Natural killer cell (primary cell): ENCODE data around the gene NLGN2. TPM values are rescaled to one million over a fixed set of nuclear protein-coding genes. Genes with fewer than 3 reads are reported as not detected.

ENCODE experiments used
- ATAC-seq, 3 donors: fragments of 150-1000 bp in 2 of 3; fragments of 200-7000 bp in 1 of 3; cut with Tn5 transposase; 1 replicate in 1 of 3; 2 replicates in 2 of 3; pipeline ENCODE4 v1.10.0; 2021; ENCODE audit warnings: mild to moderate bottlenecking in 2 of 3, moderate library complexity in 2 of 3
- DNase-seq, 2 donors: peaks; one replicate each; pipeline versions ENCODE4 v3.0.0 to v3.0.0-alpha.2; 2013 to 2021; ENCODE audit warnings: mixed read lengths in 1 of 2
- H3K27ac ChIP-seq: one replicate; pipeline ENCODE4 v1.5.1; 2013; ENCODE audit warnings: mild to moderate bottlenecking, low read length
- H3K27me3 ChIP-seq: one replicate; pipeline ENCODE4 v1.6.1; 2013; ENCODE audit warnings: low read length; ENCODE audit not compliant: control insufficient read depth, insufficient read depth
- H3K36me3 ChIP-seq: one replicate; pipeline ENCODE4 v1.6.1; 2013; ENCODE audit warnings: low read length; ENCODE audit not compliant: control insufficient read depth, insufficient read depth
- H3K4me1 ChIP-seq: one replicate; pipeline ENCODE4 v1.6.1; 2013; ENCODE audit warnings: low read length; ENCODE audit not compliant: control insufficient read depth, insufficient read depth
- H3K4me3 ChIP-seq: one replicate; pipeline ENCODE4 v1.5.1; 2013; ENCODE audit warnings: low read length
- H3K9me3 ChIP-seq: one replicate; pipeline ENCODE4 v1.6.1; 2013; ENCODE audit warnings: low read length; ENCODE audit not compliant: control insufficient read depth, insufficient read depth
- H3K27ac Mint-ChIP-seq, 2 donors: one replicate each; pipeline ENCODE4 v1.8.0; 2022; ENCODE audit warnings: mild to moderate bottlenecking in 2 of 2, mixed read lengths in 2 of 2, moderate library complexity in 1 of 2
- H3K27me3 Mint-ChIP-seq, 2 donors: one replicate each; pipeline ENCODE4 v1.8.0; 2022; ENCODE audit warnings: low read depth in 2 of 2, mixed read lengths in 2 of 2
- H3K36me3 Mint-ChIP-seq: one replicate; pipeline ENCODE4 v1.8.0; 2022; ENCODE audit warnings: mixed read lengths
- H3K4me1 Mint-ChIP-seq, 2 donors: one replicate each; pipeline ENCODE4 v1.8.0; 2022; ENCODE audit warnings: mixed read lengths in 2 of 2
- H3K4me3 Mint-ChIP-seq: one replicate; pipeline ENCODE4 v1.8.0; 2022; ENCODE audit warnings: mild to moderate bottlenecking, moderate library complexity, mixed read lengths
- H3K9me3 Mint-ChIP-seq, 2 donors: one replicate each; pipeline ENCODE4 v1.8.0; 2022; ENCODE audit warnings: mixed read lengths in 2 of 2
- WGBS: methylation state at CpG from one replicate; pipeline ENCODE4 v1.1.7; 2013; ENCODE audit warnings: missing lambda C conversion rate; ENCODE audit not compliant: insufficient coverage; 5-methylcytosine and 5-hydroxymethylcytosine counted together
- intact Hi-C: fragments of 100-400 bp; cut with micrococcal nuclease; formaldehyde crosslinking; loops from one replicate; pipeline ENCODE4 v1.14.2; 2022
- total RNA-seq, 4 donors: library from RNA; stranded (reverse); fragments of 120-200 nt in 1 of 4; gene quantifications; one replicate each; pipeline versions ENCODE4 v1.2.3 to v1.2.4, GENCODE V29; 2013 to 2022
- TF ChIP-seq, protein P1 (sequence below): fragments of 200-600 bp; IDR thresholded peaks from one replicate; pipeline ENCODE4 v1.8.0; 2022; ENCODE audit warnings: antibody characterized with exemption

NLGN2 gene
- total RNA-seq, 3 donors from 2014 or later (not counting 1 experiment from before 2014, with no cell fraction given): 2.8 to 3.4 (median 3.1) TPM

DNA sequence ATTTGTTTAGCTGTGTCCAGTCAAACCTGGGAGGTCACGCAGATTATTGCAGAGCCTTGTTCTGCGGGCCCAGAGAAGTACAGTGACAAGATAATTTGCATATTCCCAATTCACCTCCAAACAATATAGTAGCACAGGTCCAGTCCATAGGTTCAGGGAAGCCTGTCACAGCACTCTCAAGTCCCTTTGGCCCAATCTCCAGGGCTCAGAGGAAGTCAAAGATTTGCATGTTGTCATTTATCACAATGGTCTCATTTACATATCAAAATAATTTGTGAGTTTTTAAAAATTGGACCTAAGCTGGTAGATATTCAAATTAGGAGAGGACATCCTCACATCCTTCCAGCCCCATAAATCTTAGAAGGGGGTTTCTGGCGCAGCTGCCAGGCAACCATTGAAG, 59.9 kb downstream of the NLGN2 start:
- Mint-ChIP-seq H3K4me1 (peaks cover 17 to 36% of the 10 kb centered on the region in 2 donors), H3K27ac (peak overlapping the region; percentile 18 to 82), H3K4me3 (no peak overlapping the region), H3K9me3 (no peaks in the 10 kb centered on the region), H3K36me3 (no peaks in the 10 kb centered on the region), H3K27me3 (no peaks in the 10 kb centered on the region)
- no peak for ATAC-seq
- TF ChIP-seq, protein P1, sequence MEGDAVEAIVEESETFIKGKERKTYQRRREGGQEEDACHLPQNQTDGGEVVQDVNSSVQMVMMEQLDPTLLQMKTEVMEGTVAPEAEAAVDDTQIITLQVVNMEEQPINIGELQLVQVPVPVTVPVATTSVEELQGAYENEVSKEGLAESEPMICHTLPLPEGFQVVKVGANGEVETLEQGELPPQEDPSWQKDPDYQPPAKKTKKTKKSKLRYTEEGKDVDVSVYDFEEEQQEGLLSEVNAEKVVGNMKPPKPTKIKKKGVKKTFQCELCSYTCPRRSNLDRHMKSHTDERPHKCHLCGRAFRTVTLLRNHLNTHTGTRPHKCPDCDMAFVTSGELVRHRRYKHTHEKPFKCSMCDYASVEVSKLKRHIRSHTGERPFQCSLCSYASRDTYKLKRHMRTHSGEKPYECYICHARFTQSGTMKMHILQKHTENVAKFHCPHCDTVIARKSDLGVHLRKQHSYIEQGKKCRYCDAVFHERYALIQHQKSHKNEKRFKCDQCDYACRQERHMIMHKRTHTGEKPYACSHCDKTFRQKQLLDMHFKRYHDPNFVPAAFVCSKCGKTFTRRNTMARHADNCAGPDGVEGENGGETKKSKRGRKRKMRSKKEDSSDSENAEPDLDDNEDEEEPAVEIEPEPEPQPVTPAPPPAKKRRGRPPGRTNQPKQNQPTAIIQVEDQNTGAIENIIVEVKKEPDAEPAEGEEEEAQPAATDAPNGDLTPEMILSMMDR: no peak
- no peak overlapping the region for H3K27ac ChIP-seq
- H3K36me3 ChIP-seq: peaks cover 30% of the 10 kb centered on the region
- WGBS: 89% methylated on average over 3 of the region's 3 CpGs
- no peaks in the 10 kb centered on the region for H3K27me3 ChIP-seq
- no peaks in the 10 kb centered on the region for H3K9me3 ChIP-seq
- no peak overlapping the region for H3K4me3 ChIP-seq
- peaks cover 26% of the 10 kb centered on the region for H3K4me1 ChIP-seq
- intact Hi-C loops: no loop called here
- DNase-seq: no peak

DNA sequence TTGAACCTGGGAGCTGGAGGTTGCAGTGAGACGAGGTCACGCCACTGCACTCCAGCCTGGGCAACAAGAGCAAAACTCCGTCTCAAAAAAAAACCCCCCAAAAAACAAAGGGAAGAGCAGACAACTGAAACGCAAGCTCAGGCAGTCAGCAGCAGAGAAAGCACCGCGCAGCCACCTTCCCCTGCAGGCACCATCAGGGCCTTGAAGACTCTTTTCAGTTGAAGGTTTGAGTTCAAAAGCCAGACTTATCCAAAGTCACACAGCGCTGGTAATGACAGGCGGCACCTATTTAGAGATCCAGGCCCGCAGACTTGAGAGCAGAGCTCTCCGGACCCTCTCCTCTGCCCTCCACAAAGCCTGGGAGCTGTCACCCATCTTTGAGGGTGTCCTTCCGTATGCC, 60.6 kb downstream of the NLGN2 start:
- H3K36me3 Mint-ChIP-seq: no peaks in the 10 kb centered on the region
- TF ChIP-seq, protein P1: no peak
- Histone ChIP-seq H3K4me1 (peaks cover 26% of the 10 kb centered on the region), H3K36me3 (peaks cover 22% of the 10 kb centered on the region), H3K27ac (no peak overlapping the region), H3K4me3 (no peak overlapping the region), H3K27me3 (no peaks in the 10 kb centered on the region), H3K9me3 (no peaks in the 10 kb centered on the region)
- intact Hi-C loops: no loop called here
- peaks cover 17 to 36% of the 10 kb centered on the region in 2 donors for H3K4me1 Mint-ChIP-seq
- H3K4me3 Mint-ChIP-seq: no peak overlapping the region
- no peaks in the 10 kb centered on the region for H3K27me3 Mint-ChIP-seq
- H3K9me3 Mint-ChIP-seq: no peaks in the 10 kb centered on the region
- no peak for DNase-seq
- 98% methylated on average over 11 of the region's 11 CpGs for WGBS
- no peak for ATAC-seq
- peak overlapping the region; percentile 18 to 33 for H3K27ac Mint-ChIP-seq

DNA sequence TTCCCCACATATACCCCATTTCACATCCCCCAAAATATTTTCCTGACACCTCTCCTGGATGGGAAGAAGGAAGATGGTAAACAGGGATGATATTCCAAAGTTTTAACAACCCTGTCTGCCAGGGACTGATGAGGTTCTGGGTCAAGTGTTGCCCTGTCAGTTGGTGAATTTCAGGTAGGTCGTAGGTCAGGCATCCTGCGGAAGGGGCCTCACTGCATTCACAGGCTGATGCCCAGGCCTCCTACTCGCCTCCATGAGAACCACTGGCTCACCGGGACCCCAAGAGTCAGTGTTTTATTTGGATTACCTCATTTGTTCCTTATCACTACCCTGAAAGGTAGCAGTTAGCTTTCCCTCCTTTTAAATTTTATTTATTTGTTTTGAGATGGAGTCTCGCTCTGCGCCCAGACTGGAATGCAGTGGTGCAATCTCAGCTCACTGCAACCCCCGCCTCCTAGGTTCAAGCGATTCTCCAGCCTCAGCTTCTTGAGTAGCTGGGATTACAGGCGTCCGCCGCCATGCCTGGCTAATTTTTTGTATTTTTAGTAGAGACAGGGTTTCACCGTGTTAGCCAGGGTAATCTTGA, 61.3 kb downstream of the NLGN2 start:
- intact Hi-C loops: no loop called here
- DNase-seq: no peak
- ATAC-seq: no peak
- H3K27me3 Mint-ChIP-seq: no peaks in the 10 kb centered on the region
- no peak overlapping the region for H3K27ac ChIP-seq
- TF ChIP-seq, protein P1: no peak
- H3K4me3 Mint-ChIP-seq: no peak overlapping the region
- H3K27ac Mint-ChIP-seq: peak overlapping the region; percentile 18 to 33
- H3K4me1 ChIP-seq: peaks cover 26% of the 10 kb centered on the region
- peaks cover 17 to 36% of the 10 kb centered on the region in 2 donors for H3K4me1 Mint-ChIP-seq
- 90% methylated on average over 12 of the region's 12 CpGs for WGBS
- no peak overlapping the region for H3K4me3 ChIP-seq
- H3K27me3 ChIP-seq: no peaks in the 10 kb centered on the region
- no peaks in the 10 kb centered on the region for H3K36me3 Mint-ChIP-seq
- H3K36me3 ChIP-seq: peaks cover 16% of the 10 kb centered on the region
- no peaks in the 10 kb centered on the region for H3K9me3 Mint-ChIP-seq
- H3K9me3 ChIP-seq: no peaks in the 10 kb centered on the region

Other genes starting within 250 kb of the NLGN2 start
- gene ASGR1, start 228.5 kb upstream of the NLGN2 start, total RNA-seq: 1 to 10 TPM in 1 of 3 donors, under 1 TPM in 1, not detected in 1; 0.35 to 1.4 TPM
- gene DLG4, start 188.0 kb upstream of the NLGN2 start, total RNA-seq: 10 to 100 TPM in 1 of 3 donors, 1 to 10 TPM in 2; 6.7 to 11.2 (median 8.6) TPM
- gene ACADVL, start 187.9 kb upstream of the NLGN2 start, total RNA-seq: 100 to 1,000 TPM; 439 to 637 (median 607) TPM
- gene DVL2, start 173.3 kb upstream of the NLGN2 start, total RNA-seq: 10 to 100 TPM; 46.5 to 66.6 (median 61.5) TPM
- gene PHF23, start 168.4 kb upstream of the NLGN2 start, total RNA-seq: 10 to 100 TPM; 19.3 to 32.3 (median 20.8) TPM
- gene GABARAP, start 165.4 kb upstream of the NLGN2 start, total RNA-seq: 100 to 1,000 TPM; 256 to 277 (median 276) TPM
- gene CTDNEP1, start 156.1 kb upstream of the NLGN2 start, total RNA-seq: 100 to 1,000 TPM; 127 to 139 (median 131) TPM
- 10 to 100 TPM; 30.1 to 38.5 (median 30.3) TPM for gene ELP5, start 155.6 kb upstream of the NLGN2 start, total RNA-seq
- 1 to 10 TPM in 2 of 3 donors, under 1 TPM in 1; 0.99 to 1.8 (median 1.7) TPM for gene CLDN7, start 145.4 kb upstream of the NLGN2 start, total RNA-seq
- not detected for gene SLC2A4, start 126.1 kb upstream of the NLGN2 start, total RNA-seq
- gene YBX2, start 113.2 kb upstream of the NLGN2 start, total RNA-seq: under 1 TPM in 1 of 3 donors, not detected in 2; 0.05 TPM
- gene EIF5A, start 100.2 kb upstream of the NLGN2 start, total RNA-seq: 100 to 1,000 TPM; 483 to 608 (median 492) TPM
- gene GPS2, start 92.5 kb upstream of the NLGN2 start, total RNA-seq: 100 to 1,000 TPM; 132 to 146 (median 133) TPM
- 10 to 100 TPM; 48.9 to 57.9 (median 51.4) TPM for gene NEURL4, start 78.5 kb upstream of the NLGN2 start, total RNA-seq
- gene ACAP1, start 71.3 kb upstream of the NLGN2 start, total RNA-seq: 100 to 1,000 TPM; 526 to 590 (median 540) TPM
- gene KCTD11, start 55.7 kb upstream of the NLGN2 start, total RNA-seq: 1 to 10 TPM; 5.6 to 9.7 (median 8.3) TPM
- gene TMEM95, start 52.7 kb upstream of the NLGN2 start, total RNA-seq: not detected
- 1 to 10 TPM in 1 of 3 donors, under 1 TPM in 2; 0.18 to 1.7 (median 0.73) TPM for gene TNK1, start 26.8 kb upstream of the NLGN2 start, total RNA-seq
- 10 to 100 TPM; 38.2 to 57.8 (median 47.0) TPM for gene PLSCR3, start 13.3 kb upstream of the NLGN2 start, total RNA-seq
- gene TMEM256, start 3.7 kb upstream of the NLGN2 start, total RNA-seq: 10 to 100 TPM; 31.8 to 35.9 (median 34.2) TPM
- not detected for gene SPEM1, start 12.5 kb downstream of the NLGN2 start, total RNA-seq
- gene SPEM2, start 17.8 kb downstream of the NLGN2 start, total RNA-seq: not detected
- gene SPEM3, start 21.0 kb downstream of the NLGN2 start, total RNA-seq: not detected
- gene TMEM102, start 27.6 kb downstream of the NLGN2 start, total RNA-seq: 1 to 10 TPM; 5.1 to 8.6 (median 7.0) TPM
- gene FGF11, start 31.7 kb downstream of the NLGN2 start, total RNA-seq: 1 to 10 TPM; 1.2 to 4.2 (median 1.9) TPM
- 10 to 100 TPM in 2 of 3 donors, 1 to 10 TPM in 1; 9.8 to 10.4 (median 10.2) TPM for gene CHRNB1, start 37.2 kb downstream of the NLGN2 start, total RNA-seq
- 10 to 100 TPM; 64.0 to 72.5 (median 68.4) TPM for gene ZBTB4, start 71.8 kb downstream of the NLGN2 start, total RNA-seq
- gene SLC35G6, start 73.6 kb downstream of the NLGN2 start, total RNA-seq: not detected
- gene POLR2A, start 76.5 kb downstream of the NLGN2 start, total RNA-seq: 100 to 1,000 TPM; 515 to 879 (median 524) TPM
- gene TNFSF12, start 141.2 kb downstream of the NLGN2 start, total RNA-seq: 10 to 100 TPM; 49.1 to 62.6 (median 60.3) TPM
- gene TNFSF13, start 150.9 kb downstream of the NLGN2 start, total RNA-seq: 10 to 100 TPM in 1 of 3 donors, 1 to 10 TPM in 2; 2.7 to 11.1 (median 2.7) TPM
- 10 to 100 TPM; 36.9 to 42.3 (median 39.1) TPM for gene SENP3, start 154.1 kb downstream of the NLGN2 start, total RNA-seq
- 10 to 100 TPM in 2 of 3 donors, 1 to 10 TPM in 1; 1.4 to 24.7 (median 13.0) TPM for gene CD68, start 171.8 kb downstream of the NLGN2 start, total RNA-seq
- 10 to 100 TPM; 26.3 to 29.2 (median 27.1) TPM for gene MPDU1, start 176.0 kb downstream of the NLGN2 start, total RNA-seq
- gene SOX15, start 182.2 kb downstream of the NLGN2 start, total RNA-seq: under 1 TPM in 1 of 3 donors, not detected in 2; 0.27 TPM
- 10 to 100 TPM; 23.7 to 40.2 (median 29.5) TPM for gene FXR2, start 207.1 kb downstream of the NLGN2 start, total RNA-seq
- gene SAT2, start 220.0 kb downstream of the NLGN2 start, total RNA-seq: 10 to 100 TPM; 63.0 to 71.6 (median 70.1) TPM
- not detected for gene SHBG, start 222.3 kb downstream of the NLGN2 start, total RNA-seq
- gene ATP1B2, start 243.1 kb downstream of the NLGN2 start, total RNA-seq: under 1 TPM in 2 of 3 donors, not detected in 1; 0.18 to 0.19 TPM